Liver (tissue), 3 donors: ENCODE measurements around the gene FAM120B.

Source experiments
- RAD21 ChIP-seq, 2 donors: IDR thresholded peaks; 2 replicates each; pipeline ENCODE4 v1.6.1; 2016; ENCODE audit warnings: antibody characterized with exemption in 2 of 2, mild to moderate bottlenecking in 2 of 2
- TAF1 ChIP-seq: conservative IDR thresholded peaks from 2 replicates; pipeline ENCODE4 v1.6.1; 2016; ENCODE audit warnings: antibody characterized with exemption, mild to moderate bottlenecking
- YY1 ChIP-seq: IDR thresholded peaks from 2 replicates; pipeline ENCODE4 v1.6.1; 2016; ENCODE audit warnings: antibody characterized with exemption, mild to moderate bottlenecking
- TF ChIP-seq, protein P1 (sequence below): fragments of 150-350 bp; IDR thresholded peaks from 2 replicates; pipeline ENCODE4 v1.5.1; 2017; ENCODE audit warnings: improper control_type of control experiment, low read depth, low read length; ENCODE audit not compliant: missing input control
- TF ChIP-seq, protein P2 (sequence below): IDR thresholded peaks from 2 replicates; pipeline ENCODE4 v1.6.1; 2016; ENCODE audit warnings: antibody characterized with exemption
- donor health status: healthy.
- donor health status: healthy.

DNA sequence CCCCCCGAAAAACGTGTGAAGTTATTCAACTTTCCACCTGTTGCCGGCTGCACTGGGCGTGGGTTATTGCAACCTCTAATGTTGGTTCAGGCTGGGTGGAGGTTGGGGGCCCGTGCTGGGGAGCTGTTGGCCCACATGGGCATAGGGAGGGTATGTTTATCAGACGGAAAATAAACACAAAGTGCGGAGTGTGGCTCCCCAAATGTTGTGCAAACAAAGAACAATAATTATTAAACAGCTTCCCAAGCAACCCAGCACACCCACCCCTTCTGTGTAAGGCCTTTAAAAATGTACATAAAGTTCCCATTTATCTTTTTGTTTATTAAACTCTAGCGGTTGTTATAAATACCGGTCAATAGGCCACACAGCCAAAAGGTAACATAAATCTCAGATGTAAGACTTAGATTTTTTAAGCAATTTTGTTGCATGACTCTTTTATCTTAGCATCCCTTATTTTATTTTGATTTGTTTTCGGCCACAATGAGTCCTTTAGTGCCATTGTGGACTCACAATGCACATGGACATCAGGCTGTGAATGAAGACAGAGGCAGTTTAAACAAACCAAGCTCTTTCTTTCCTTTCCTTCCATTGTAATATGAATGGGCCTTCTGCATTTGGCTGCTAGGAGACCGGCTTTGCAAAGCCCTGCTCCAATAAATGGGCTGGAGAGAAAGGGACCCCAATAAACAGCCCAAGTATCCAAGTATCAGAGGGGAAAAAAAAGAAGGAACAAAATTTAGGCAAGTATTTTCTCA lies 8.8 kb upstream of the FAM120B start:
- no peak for TF ChIP-seq TAF1
- TF ChIP-seq, protein P1, sequence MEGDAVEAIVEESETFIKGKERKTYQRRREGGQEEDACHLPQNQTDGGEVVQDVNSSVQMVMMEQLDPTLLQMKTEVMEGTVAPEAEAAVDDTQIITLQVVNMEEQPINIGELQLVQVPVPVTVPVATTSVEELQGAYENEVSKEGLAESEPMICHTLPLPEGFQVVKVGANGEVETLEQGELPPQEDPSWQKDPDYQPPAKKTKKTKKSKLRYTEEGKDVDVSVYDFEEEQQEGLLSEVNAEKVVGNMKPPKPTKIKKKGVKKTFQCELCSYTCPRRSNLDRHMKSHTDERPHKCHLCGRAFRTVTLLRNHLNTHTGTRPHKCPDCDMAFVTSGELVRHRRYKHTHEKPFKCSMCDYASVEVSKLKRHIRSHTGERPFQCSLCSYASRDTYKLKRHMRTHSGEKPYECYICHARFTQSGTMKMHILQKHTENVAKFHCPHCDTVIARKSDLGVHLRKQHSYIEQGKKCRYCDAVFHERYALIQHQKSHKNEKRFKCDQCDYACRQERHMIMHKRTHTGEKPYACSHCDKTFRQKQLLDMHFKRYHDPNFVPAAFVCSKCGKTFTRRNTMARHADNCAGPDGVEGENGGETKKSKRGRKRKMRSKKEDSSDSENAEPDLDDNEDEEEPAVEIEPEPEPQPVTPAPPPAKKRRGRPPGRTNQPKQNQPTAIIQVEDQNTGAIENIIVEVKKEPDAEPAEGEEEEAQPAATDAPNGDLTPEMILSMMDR: no peak
- TF ChIP-seq YY1: no peak
- no peak for TF ChIP-seq RAD21 (IDR thresholded peaks at IDR 0.05)
- TF ChIP-seq, protein P2, sequence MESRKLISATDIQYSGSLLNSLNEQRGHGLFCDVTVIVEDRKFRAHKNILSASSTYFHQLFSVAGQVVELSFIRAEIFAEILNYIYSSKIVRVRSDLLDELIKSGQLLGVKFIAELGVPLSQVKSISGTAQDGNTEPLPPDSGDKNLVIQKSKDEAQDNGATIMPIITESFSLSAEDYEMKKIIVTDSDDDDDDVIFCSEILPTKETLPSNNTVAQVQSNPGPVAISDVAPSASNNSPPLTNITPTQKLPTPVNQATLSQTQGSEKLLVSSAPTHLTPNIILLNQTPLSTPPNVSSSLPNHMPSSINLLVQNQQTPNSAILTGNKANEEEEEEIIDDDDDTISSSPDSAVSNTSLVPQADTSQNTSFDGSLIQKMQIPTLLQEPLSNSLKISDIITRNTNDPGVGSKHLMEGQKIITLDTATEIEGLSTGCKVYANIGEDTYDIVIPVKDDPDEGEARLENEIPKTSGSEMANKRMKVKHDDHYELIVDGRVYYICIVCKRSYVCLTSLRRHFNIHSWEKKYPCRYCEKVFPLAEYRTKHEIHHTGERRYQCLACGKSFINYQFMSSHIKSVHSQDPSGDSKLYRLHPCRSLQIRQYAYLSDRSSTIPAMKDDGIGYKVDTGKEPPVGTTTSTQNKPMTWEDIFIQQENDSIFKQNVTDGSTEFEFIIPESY: no peak
